ENCODE results near the gene GRID1.
"Not testable (repeated sequence)": the region's sequence is repeated elsewhere in the genome, so short reads cannot be mapped to it uniquely, and the experiment has no call there.

GRID1 gene

DNA sequence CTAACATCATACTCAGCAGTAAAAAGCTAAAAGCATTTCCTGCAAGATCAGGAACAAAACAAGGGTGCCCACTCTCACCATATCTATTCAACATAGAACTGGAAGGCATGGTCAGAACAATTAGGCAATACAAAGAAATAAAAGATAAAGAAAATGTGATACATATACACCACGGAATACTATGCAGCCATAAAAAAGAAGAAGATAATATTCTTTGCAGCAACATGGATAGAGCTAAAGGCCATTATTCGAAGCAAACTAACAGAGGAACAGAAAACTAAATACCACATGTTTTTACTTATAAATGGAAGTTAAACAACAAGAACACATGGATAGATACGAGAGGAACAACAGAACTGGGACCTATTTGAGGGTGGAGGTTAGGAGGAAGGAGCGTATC is 652.7 kb downstream of the GRID1 start:
- Histone ChIP-seq H3K27me3 (ENCODE audit: low read depth) (no peaks in the 10 kb centered on the region), H3K4me3 (no peak overlapping the region), H3K9me3 (no peaks in the 10 kb centered on the region), H3K4me1 (no peaks in the 10 kb centered on the region), H3K36me3 (replicated peaks) (no peaks in the 10 kb centered on the region; the same call in 1 of the 2 replicates)
- DNase-seq (ENCODE audit: low spot score in 2 of 2): no peak
- in situ Hi-C loops (cut with MboI; ENCODE audit: low sequenced_read_pairs): no loop called here

- no peaks in the 10 kb centered on the region for H3K4me1 ChIP-seq
- in situ Hi-C loops (cut with MboI; ENCODE audit: low sequenced_read_pairs): no loop called here
- no peaks in the 10 kb centered on the region for H3K9me3 ChIP-seq
- H3K4me3 ChIP-seq: no peak overlapping the region
- DNase-seq (ENCODE audit: low spot score in 2 of 2): no peak
- H3K27me3 ChIP-seq (ENCODE audit: low read depth): peaks cover 2% of the 10 kb centered on the region; the same call in 1 of the 2 replicates
- H3K36me3 ChIP-seq (replicated peaks): no peaks in the 10 kb centered on the region
Observed at GRCh38 chr10:85702768-85703167, 663.8 kb downstream of the GRID1 start.

DNA sequence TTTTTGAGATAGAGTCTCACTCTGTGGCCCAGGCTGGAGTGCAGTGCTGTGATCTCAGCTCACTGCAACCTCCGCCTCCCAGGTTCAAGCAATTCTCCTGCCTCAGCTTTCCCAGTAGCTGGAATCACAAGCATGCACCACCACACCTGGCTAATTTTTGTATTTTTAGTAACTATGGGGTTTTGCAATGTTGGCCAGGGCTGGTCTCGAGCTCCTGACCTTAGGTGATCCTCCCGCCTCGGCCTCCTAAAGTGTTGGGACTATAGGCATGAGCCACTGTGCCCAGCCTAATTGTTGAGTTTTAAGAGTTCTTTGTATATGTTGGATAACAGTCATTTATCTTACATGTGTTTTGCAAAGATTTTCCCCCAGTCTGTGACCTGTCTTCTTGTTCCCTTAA is 667.5 kb downstream of the GRID1 start:
- H3K36me3 ChIP-seq (replicated peaks); H3K4me3 ChIP-seq; DNase-seq (ENCODE audit: low spot score in 2 of 2); in situ Hi-C loops (cut with MboI; ENCODE audit: low sequenced_read_pairs); H3K4me1 ChIP-seq; H3K9me3 ChIP-seq; H3K27me3 ChIP-seq (ENCODE audit: low read depth): not testable (repeated sequence)

DNA sequence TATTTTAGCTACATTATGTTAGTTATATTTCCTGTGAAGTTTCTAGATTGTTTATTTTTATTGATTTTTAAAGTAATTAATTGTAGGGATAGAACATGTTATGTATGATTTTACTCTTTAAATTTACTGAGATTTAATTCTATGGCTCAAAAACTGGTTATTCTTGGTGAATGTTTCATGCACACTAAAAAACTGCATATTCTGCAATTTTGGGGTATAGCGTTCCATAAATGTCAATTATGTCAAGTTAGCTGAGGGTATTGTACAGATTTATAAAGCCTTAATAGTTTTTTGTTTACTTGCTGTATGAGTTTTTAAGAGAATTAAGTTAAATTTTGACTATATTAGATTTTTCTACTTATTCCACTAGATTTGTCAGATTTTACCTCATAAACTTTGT is 669.7 kb downstream of the GRID1 start:
- no peak overlapping the region for H3K4me3 ChIP-seq
- H3K9me3 ChIP-seq: no peaks in the 10 kb centered on the region
- H3K27me3 ChIP-seq (ENCODE audit: low read depth): 0 out of 2 replicates have a peak, but pooled peaks cover 3% of the 10 kb centered on the region
- DNase-seq (ENCODE audit: low spot score in 2 of 2): no peak
- in situ Hi-C loops (cut with MboI; ENCODE audit: low sequenced_read_pairs): no loop called here
- H3K36me3 ChIP-seq (replicated peaks): no peaks in the 10 kb centered on the region
- no peaks in the 10 kb centered on the region for H3K4me1 ChIP-seq

GRCh38 chr10:85682621-85683020 is 684.0 kb downstream of the GRID1 start:
- no peaks in the 10 kb centered on the region for H3K9me3 ChIP-seq
- no peak overlapping the region for H3K4me3 ChIP-seq
- no peaks in the 10 kb centered on the region for H3K36me3 ChIP-seq (replicated peaks)
- in situ Hi-C loops (cut with MboI; ENCODE audit: low sequenced_read_pairs): no loop called here
- DNase-seq (ENCODE audit: low spot score in 2 of 2): no peak
- H3K4me1 ChIP-seq: no peaks in the 10 kb centered on the region
- H3K27me3 ChIP-seq (ENCODE audit: low read depth): no peaks in the 10 kb centered on the region

GRCh38 chr10:85679710-85680109 is 686.9 kb downstream of the GRID1 start:
- Histone ChIP-seq H3K4me3 (no peak overlapping the region), H3K36me3 (replicated peaks) (no peaks in the 10 kb centered on the region), H3K9me3 (no peaks in the 10 kb centered on the region), H3K27me3 (ENCODE audit: low read depth) (no peaks in the 10 kb centered on the region), H3K4me1 (no peaks in the 10 kb centered on the region)
- no peak for DNase-seq (ENCODE audit: low spot score in 2 of 2)
- in situ Hi-C loops (cut with MboI; ENCODE audit: low sequenced_read_pairs): no loop called here

DNA sequence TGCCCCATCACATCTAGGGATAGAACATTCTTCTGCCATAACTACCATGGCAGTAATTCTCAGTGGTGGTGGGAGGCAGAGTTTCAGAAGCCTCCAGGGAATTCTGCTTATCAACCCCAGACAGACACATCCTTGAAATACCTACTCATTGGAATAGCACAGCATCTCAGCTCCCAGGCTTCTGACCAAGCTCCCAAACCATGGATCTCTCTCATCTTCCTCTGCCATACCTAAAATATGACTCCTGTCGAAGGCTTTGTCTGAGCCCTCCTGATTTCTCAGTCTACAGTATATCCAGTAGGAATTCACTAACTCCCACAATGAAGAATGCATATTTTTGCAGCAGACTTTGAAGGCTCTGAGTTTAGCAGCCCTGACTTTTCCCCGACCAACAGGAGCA is 687.5 kb downstream of the GRID1 start:
- DNase-seq (ENCODE audit: low spot score in 2 of 2): no peak
- no peaks in the 10 kb centered on the region for H3K9me3 ChIP-seq

GRCh38 chr10:85674851-85675250 is 691.7 kb downstream of the GRID1 start:
- in situ Hi-C loops (cut with MboI; ENCODE audit: low sequenced_read_pairs): no loop called here
- DNase-seq (ENCODE audit: low spot score in 2 of 2): no peak
- Histone ChIP-seq H3K9me3 (no peaks in the 10 kb centered on the region), H3K4me1 (no peaks in the 10 kb centered on the region), H3K36me3 (replicated peaks) (no peaks in the 10 kb centered on the region), H3K4me3 (no peak overlapping the region), H3K27me3 (ENCODE audit: low read depth) (no peaks in the 10 kb centered on the region)

More for the DNA sequence above, 687.5 kb downstream of the GRID1 start:
- Histone ChIP-seq H3K27me3 (ENCODE audit: low read depth) (no peaks in the 10 kb centered on the region), H3K4me1 (no peaks in the 10 kb centered on the region), H3K4me3 (no peak overlapping the region), H3K36me3 (replicated peaks) (no peaks in the 10 kb centered on the region)
- in situ Hi-C loops (cut with MboI; ENCODE audit: low sequenced_read_pairs): no loop called here

DNA sequence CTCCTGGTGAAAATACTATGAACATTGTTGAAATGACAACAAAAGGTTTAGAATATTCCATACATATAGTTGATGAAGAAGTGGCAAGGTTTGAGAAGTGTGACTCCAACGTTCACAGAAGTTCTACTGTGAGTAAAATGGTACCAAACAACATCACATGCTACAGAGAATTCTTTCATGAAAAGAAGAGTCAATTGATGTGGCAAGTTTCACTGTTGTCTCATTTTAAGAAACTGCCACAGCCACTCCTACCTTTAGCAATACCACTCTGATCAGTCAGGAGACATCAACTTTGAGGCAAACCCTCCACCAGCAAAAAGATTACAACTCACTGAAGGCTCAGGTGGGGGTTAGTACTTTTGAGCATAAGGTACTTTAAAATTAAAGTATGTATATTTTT is 693.3 kb downstream of the GRID1 start:
- Histone ChIP-seq H3K4me3 (no peak overlapping the region), H3K9me3 (no peaks in the 10 kb centered on the region), H3K27me3 (ENCODE audit: low read depth) (no peaks in the 10 kb centered on the region), H3K36me3 (replicated peaks) (no peaks in the 10 kb centered on the region), H3K4me1 (no peaks in the 10 kb centered on the region)
- in situ Hi-C loops (cut with MboI; ENCODE audit: low sequenced_read_pairs): no loop called here
- DNase-seq (ENCODE audit: low spot score in 2 of 2): no peak

DNA sequence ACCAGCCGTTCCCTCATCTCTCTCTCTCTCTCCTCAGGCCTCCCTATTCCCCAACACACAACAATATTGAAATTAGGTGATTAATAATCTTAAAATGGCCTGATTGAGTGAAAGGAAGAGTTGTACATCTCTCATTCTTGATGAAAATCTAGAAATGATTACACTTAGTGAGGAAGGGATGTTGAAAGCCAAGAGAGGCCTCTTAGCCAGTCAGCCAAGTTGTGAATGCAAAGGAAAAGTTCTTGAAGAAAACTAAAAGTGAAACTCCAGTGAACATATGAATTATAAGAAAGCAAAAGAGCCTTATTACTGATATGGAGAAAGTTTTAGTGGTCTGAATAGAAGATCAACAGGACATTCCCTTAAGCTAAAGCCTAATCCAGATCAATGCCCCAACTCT is 695.1 kb downstream of the GRID1 start:
- Histone ChIP-seq H3K4me3 (no peak overlapping the region), H3K36me3 (replicated peaks) (no peaks in the 10 kb centered on the region), H3K9me3 (no peaks in the 10 kb centered on the region), H3K27me3 (ENCODE audit: low read depth) (no peaks in the 10 kb centered on the region), H3K4me1 (no peaks in the 10 kb centered on the region)
- in situ Hi-C loops (cut with MboI; ENCODE audit: low sequenced_read_pairs): no loop called here
- DNase-seq (ENCODE audit: low spot score in 2 of 2): no peak

GRCh38 chr10:85668522-85668921 is 698.1 kb downstream of the GRID1 start:
- H3K36me3 ChIP-seq (replicated peaks): no peaks in the 10 kb centered on the region
- H3K4me1 ChIP-seq: no peaks in the 10 kb centered on the region
- H3K9me3 ChIP-seq: no peaks in the 10 kb centered on the region
- no peaks in the 10 kb centered on the region for H3K27me3 ChIP-seq (ENCODE audit: low read depth)
- in situ Hi-C loops (cut with MboI; ENCODE audit: low sequenced_read_pairs): no loop called here
- H3K4me3 ChIP-seq: no peak overlapping the region
- DNase-seq (ENCODE audit: low spot score in 2 of 2): no peak

DNA sequence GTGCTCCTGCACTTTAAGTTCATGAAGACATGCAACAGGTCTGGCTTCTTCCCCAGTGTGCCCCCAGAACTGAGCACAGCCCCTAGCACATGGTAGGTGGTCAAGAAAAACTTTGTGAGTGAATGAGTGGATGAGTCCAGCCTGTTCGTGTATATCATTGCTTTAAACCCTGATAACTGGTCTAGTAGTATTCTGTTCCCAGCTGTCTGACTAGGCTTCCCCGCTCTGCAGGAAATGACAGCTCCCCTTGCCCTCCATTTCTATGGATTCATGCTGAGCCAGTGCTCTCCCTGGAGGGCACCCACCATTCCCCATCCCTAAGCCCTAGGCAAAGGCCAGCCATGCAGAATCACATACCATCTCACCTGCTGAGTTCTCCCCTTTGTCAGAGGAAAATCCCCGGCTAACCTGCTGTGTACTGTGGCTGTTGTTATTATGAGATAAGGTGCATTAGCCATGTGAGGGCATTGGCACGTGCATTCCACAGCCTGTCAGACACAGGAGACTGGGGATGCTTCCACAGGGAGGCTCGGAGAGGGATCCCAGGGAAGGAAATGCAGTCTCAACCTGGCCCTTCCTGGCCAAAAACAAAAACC is 698.9 kb downstream of the GRID1 start:
- in situ Hi-C loops (cut with MboI; ENCODE audit: low sequenced_read_pairs): no loop called here
- Histone ChIP-seq H3K4me3 (no peak overlapping the region), H3K36me3 (replicated peaks) (no peaks in the 10 kb centered on the region), H3K9me3 (no peaks in the 10 kb centered on the region), H3K4me1 (no peaks in the 10 kb centered on the region), H3K27me3 (ENCODE audit: low read depth) (no peaks in the 10 kb centered on the region)
- DNase-seq (ENCODE audit: low spot score in 2 of 2): no peak

DNA sequence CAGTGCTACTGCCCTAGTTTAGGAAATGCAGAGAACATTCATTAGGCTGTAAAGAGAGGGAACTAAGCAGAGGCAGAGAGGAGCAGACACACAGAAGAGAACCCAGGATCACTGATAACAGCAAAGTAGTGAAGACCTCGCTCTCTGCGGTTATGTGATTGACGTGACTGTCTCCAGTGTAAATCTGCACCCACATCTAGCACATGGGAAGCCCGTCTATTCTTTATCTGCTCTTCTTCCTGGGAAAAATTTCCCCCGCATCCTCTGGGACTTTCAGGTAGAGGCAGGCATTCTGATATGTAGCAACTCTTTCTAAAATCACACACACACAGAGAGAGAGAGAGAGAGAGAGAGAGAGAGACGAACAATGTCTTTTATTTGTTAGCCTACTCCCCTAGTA is 699.6 kb downstream of the GRID1 start:
- in situ Hi-C loops (cut with MboI; ENCODE audit: low sequenced_read_pairs): no loop called here
- DNase-seq (ENCODE audit: low spot score in 2 of 2): no peak
- H3K4me3 ChIP-seq: no peak overlapping the region

GRCh38 chr10:85666102-85666501 is 700.5 kb downstream of the GRID1 start:
- in situ Hi-C loops (cut with MboI; ENCODE audit: low sequenced_read_pairs): no loop called here

More for the DNA sequence above, 699.6 kb downstream of the GRID1 start:
- H3K4me1 ChIP-seq: no peaks in the 10 kb centered on the region
- H3K9me3 ChIP-seq: no peaks in the 10 kb centered on the region
- H3K36me3 ChIP-seq (replicated peaks): no peaks in the 10 kb centered on the region
- H3K27me3 ChIP-seq (ENCODE audit: low read depth): no peaks in the 10 kb centered on the region

DNA sequence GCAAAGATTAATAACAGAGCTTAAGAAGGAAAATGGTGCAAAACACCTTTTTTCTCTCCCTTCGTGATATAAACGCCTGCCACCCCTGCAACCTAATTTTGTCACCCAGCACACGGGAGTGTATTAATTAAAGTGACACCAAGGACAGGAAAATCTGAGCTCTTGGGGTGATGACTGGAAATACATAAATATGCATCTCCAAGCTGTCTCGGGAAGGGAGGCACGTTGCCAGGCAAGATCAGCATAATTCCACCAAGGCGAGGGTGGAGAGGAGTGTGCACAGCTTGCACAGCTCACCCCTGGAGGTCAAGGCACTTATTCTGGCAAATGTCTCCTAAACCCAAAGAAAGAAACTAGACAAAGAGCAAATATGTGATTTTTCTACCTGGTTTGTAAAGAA is 700.9 kb downstream of the GRID1 start:
- Histone ChIP-seq H3K4me1 (no peaks in the 10 kb centered on the region), H3K27me3 (ENCODE audit: low read depth) (no peaks in the 10 kb centered on the region), H3K36me3 (replicated peaks) (no peaks in the 10 kb centered on the region), H3K9me3 (no peaks in the 10 kb centered on the region), H3K4me3 (no peak overlapping the region)
- no peak for DNase-seq (ENCODE audit: low spot score in 2 of 2)
- in situ Hi-C loops (cut with MboI; ENCODE audit: low sequenced_read_pairs): no loop called here

More at GRCh38 chr10:85666102-85666501, 700.5 kb downstream of the GRID1 start:
- no peaks in the 10 kb centered on the region for H3K36me3 ChIP-seq (replicated peaks)
- H3K9me3 ChIP-seq: no peaks in the 10 kb centered on the region
- H3K4me3 ChIP-seq: no peak overlapping the region
- H3K4me1 ChIP-seq: no peaks in the 10 kb centered on the region
- no peak for DNase-seq (ENCODE audit: low spot score in 2 of 2)
- H3K27me3 ChIP-seq (ENCODE audit: low read depth): no peaks in the 10 kb centered on the region
